Skin epidermis (tissue), 12 donors: ENCODE measurements around the gene SLC22A7.

Experiments used
- H3K27ac ChIP-seq, 21 experiments: fragments of 200-600 bp; sonication (generic) in 11 of 21; one replicate each; pipeline ENCODE4 v1.5.0; 2020; ENCODE audit warnings: mild to moderate bottlenecking in 3 of 21, inconsistent platforms in 2 of 21, moderate library complexity in 2 of 21
- H3K4me3 ChIP-seq, 7 experiments: fragments of 200-600 bp; sonication (generic) in 2 of 7; one replicate each; pipeline ENCODE4 v1.5.0; 2020; ENCODE audit warnings: inconsistent platforms in 2 of 7, mild to moderate bottlenecking in 2 of 7, moderate library complexity in 1 of 7

Gene SLC22A7

DNA sequence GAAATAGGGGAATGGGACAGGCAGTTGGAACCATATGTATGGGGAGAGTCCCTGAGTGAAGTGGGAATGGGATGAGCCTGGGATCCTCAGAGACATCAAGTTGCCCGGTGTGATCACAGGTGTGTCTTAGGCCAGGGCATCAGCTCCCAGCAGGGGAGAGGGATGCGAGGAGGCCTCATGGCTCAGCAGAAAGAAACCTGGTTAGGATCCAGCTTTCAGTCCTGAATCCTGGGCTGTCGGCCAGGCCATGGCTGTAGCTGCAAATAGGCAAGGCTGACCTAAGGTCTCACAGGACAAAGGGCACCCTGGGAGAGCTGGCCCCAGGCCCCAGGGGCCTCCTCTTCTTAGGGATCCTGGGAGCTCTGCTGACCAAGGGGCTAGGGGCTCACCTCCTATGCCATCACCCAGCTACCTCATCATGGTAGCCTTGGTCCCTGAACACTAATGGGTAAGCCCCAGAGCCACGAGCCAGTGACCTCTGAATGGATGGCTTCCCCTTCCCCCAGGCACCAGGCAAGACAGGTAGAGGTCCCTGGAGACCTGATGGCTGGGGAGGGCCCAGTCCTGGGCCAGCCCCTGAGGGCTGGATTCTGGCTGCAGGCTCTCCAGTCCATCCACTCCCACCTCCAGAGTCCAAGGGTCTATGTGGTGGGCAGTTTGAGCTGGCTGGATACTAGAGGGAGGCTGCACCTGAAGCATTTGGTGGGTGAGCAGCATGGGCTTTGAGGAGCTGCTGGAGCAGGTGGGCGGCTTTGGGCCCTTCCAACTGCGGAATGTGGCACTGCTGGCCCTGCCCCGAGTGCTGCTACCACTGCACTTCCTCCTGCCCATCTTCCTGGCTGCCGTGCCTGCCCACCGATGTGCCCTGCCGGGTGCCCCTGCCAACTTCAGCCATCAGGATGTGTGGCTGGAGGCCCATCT, at the start of gene SLC22A7:
SLC22A7 (plus strand) TSS at position 617 of the 921 bp plus-strand sequence; CDS start at position 716, 99 bp downstream.
- Histone ChIP-seq H3K27ac (no peak within 1 kb of the TSS), H3K4me3 (no peak within 1 kb of the TSS)

GRCh38 chr6:43248791-43249190, 49.3 kb upstream of the SLC22A7 start:
- Histone ChIP-seq H3K4me3 (no peak overlapping the region), H3K27ac (no peak overlapping the region)

DNA sequence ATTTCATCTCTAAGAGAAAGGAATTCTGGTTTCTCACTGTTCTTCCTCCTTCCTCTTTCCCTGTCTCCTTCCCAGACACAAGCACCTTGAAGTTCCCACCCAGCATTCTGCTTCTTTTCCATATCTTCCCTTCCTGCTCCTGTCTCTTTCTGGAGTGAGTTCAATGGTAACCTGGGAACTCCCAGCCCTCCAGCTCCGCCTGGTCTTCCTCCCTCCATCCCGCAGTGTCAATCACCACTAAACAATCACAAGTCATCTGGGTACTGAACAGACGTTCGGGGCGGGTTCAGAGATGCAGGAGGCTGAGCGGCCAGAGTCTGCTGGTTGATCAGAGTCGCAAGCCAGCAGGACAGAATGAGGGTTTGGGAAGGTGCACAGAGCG, 47.1 kb upstream of the SLC22A7 start:
- Histone ChIP-seq H3K4me3 (no peak overlapping the region), H3K27ac (no peak overlapping the region)

GRCh38 chr6:43253401-43253800, 44.7 kb upstream of the SLC22A7 start:
- Histone ChIP-seq H3K4me3 (no peak overlapping the region), H3K27ac (no peak overlapping the region)

DNA sequence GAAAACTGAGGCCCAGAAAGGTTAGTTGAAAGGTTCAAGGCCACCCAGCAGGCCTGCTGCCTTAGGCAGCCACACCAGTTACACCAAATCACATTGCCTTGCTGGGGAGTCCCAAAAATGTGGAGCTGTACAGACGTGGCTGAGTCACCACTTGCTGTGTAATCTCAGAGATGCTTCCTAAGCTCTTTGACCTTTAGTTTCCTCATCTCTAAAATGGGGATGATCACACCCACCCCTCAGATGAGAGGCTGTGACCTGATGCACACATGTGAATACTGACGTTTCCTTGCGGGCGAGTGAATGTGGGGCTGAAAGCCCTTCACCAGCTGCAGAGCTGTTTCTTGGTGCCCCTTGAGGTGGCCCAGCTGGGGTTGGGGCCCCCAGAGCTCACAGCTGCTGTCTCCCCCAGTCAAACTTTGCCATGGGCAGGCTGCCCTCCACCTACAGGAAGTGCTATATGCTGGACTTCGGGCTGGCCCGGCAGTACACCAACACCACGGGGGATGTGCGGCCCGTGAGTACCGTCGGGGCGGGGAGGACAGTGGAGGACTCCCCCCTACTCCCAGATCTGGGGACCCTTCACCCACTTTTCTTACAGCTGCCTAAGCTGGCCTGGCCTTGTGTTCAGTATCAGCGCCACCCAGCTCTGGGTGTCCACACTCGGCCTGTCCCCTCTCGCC, 43.8 kb upstream of the SLC22A7 start:
- no peak overlapping the region for H3K4me3 ChIP-seq
- H3K27ac ChIP-seq: no peak overlapping the region

- no peak overlapping the region for H3K4me3 ChIP-seq
Observed at GRCh38 chr6:43254846-43255245, 43.2 kb upstream of the SLC22A7 start.

DNA sequence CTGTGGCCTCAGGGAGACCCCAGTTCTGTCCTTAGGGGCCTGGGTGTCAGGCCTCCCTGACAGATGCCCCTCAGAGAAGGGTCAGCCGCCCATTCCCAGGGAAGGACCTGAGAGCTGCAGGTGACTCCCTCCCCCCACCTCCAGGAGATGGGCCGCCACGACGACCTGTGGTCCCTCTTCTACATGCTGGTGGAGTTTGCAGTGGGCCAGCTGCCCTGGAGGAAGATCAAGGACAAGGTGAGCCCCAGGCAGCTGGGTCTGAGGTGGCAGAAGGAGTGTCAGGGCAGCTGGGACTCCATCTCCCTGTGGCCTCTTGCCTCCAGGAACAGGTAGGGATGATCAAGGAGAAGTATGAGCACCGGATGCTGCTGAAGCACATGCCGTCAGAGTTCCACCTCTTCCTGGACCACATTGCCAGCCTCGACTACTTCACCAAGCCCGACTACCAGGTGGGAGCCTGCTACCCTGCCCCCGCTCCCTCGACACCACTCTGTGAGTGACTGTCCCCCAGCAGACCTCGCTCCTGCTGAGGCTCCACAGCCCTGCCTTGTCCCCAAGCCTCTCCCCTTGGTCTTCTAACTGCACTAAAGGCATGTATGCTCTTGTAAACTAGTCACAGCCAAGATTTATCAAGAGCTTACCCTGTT, 42.5 kb upstream of the SLC22A7 start:
- Histone ChIP-seq H3K4me3 (no peak overlapping the region), H3K27ac (no peak overlapping the region)

More at GRCh38 chr6:43254846-43255245, 43.2 kb upstream of the SLC22A7 start:
- no peak overlapping the region for H3K27ac ChIP-seq

GRCh38 chr6:43256670-43257366, 41.2 kb upstream of the SLC22A7 start:
- Histone ChIP-seq H3K27ac (no peak overlapping the region), H3K4me3 (no peak overlapping the region)

DNA sequence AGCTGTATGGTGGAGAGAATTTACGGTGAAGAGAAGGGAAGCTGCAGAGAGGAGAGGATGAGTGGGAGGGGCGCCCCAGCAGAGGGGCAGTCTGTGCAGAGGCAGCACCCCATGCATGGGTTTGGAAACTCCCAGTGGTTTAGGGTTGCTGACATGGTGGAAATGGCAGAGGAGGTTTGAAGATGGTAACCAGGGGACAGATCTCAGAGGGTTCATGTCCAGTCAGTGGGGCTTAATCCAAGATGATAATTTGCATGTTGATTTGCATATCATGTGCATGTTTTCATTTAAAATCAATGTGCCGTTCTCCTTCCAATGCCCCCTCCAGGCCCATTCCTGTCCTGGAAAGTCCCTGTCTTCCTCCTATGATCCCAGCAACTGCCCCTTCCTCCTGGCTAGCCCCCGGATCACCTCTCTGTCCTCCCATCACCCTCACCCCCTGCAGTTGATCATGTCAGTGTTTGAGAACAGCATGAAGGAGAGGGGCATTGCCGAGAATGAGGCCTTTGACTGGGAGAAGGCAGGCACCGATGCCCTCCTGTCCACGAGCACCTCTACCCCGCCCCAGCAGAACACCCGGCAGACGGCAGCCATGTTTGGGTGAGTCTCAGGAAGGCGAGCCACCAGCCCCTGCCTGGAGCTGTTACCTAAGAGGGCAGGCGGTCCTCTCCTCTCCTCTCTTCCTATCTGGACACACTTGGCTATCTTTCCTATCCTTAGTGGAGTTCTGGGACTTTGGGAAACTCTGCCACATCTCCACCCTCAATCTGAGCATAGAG, 40.5 kb upstream of the SLC22A7 start:
- Histone ChIP-seq H3K4me3 (no peak overlapping the region), H3K27ac (no peak overlapping the region)

GRCh38 chr6:43258180-43258579, 39.9 kb upstream of the SLC22A7 start:
- Histone ChIP-seq H3K27ac (no peak overlapping the region), H3K4me3 (no peak overlapping the region)

DNA sequence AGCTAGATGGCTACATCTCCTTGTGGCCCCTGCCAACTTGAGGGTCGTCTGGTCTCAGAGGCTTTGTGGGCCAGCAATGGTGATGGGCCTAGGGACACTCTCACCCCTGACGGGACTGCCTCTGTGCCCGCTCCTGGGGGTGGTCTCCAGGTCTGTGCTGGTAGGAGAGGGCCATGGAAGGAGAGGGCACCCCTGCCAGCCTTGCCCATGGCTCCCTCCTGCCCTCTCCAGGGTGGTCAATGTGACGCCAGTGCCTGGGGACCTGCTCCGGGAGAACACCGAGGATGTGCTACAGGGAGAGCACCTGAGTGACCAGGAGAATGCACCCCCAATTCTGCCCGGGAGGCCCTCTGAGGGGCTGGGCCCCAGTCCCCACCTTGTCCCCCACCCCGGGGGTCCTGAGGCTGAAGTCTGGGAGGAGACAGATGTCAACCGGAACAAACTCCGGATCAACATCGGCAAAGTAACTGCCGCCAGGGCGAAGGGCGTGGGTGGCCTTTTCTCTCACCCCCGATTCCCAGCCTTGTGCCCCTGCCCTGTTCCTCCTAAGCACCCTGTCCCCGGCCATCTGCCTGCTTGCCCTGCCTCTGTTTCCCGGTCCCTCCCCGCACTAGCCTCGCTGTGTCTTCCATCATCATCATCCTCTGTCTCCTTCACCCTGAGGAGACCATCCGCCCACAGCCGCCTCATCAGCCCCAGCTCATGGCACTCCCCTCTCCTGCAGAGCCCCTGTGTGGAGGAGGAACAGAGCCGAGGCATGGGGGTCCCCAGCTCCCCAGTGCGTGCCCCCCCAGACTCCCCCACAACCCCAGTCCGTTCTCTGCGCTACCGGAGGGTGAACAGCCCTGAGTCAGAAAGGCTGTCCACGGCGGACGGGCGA, 39.0 kb upstream of the SLC22A7 start:
- H3K4me3 ChIP-seq: no peak overlapping the region

DNA sequence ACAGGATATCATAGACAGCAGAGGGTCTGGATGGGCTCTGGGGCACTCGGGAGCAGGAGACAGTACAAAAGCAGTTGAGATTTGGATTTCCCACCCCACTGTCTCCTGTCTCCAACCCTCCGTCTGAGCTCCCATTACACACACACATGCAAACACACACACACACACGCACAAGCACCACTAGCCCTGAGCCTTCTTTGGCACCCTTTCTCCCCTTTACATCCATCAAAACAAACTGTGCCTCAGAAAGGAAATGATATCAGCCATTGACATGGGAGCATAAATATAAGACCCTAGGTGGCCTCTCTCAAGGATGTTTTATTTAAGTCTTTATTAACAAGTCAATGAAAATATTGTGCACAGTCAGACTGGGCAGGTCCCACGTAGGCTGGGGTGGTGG, 37.3 kb upstream of the SLC22A7 start:
- Histone ChIP-seq H3K27ac (no peak overlapping the region), H3K4me3 (no peak overlapping the region)

More for the DNA sequence above, 39.0 kb upstream of the SLC22A7 start:
- H3K27ac ChIP-seq: no peak overlapping the region

DNA sequence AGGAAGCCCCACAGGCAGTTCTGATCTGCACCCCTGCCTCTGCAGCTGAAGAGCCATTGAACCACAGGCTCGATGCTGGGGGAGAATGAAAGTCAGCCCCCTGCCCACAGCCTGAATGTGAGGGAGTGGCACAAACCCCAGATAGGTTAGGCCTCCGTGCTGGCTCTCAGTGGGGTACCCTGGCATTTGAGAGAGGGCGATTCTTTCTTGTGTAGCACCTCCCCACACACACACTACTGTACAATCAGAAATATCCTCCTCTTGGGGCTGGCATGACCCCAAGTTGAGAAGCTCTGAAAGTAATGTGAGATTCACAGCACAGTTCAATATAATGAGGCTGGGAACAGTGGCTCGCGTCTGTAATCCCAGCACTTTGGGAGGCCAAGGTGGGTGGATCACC, 36.9 kb upstream of the SLC22A7 start:
- Histone ChIP-seq H3K27ac (no peak overlapping the region), H3K4me3 (no peak overlapping the region)

DNA sequence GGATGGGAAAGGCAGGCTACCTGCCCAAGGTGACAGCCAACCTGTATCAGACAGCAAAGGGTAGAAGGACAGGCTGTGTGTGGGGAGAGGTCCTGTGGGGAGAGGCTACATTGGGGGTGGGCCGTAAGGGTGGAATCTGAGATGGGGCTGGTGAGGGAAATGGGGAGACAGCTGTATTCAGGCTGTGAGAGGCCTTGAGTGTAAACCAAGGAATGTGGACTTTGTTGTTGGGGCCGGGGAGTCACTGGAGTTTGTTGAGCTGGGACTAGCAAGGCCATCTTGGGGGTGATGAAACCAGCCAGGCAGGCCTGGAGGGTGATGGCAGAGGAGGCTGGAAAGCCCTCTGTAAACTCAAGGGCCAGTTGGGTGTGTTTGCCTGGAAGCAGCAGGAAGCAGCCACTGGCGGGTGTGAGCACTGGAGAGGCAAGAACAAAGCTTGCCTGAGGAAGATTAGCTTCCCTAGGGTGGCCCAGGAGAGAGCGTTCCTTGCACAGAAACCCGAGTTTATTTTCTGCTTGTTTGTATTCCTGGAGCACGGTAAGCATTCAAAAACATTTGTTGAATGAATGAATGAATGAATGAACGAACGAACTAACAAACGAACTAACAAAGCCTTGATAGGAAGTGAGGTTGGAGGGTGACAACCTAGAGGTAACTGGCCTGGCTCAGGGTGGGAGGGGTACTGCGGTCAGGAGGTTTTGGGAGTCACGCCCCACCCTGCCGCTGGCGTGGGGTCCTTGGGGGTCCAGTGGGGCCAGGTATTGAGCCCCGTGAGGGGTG, 35.9 kb upstream of the SLC22A7 start:
- Histone ChIP-seq H3K27ac (no peak overlapping the region), H3K4me3 (no peak overlapping the region)

DNA sequence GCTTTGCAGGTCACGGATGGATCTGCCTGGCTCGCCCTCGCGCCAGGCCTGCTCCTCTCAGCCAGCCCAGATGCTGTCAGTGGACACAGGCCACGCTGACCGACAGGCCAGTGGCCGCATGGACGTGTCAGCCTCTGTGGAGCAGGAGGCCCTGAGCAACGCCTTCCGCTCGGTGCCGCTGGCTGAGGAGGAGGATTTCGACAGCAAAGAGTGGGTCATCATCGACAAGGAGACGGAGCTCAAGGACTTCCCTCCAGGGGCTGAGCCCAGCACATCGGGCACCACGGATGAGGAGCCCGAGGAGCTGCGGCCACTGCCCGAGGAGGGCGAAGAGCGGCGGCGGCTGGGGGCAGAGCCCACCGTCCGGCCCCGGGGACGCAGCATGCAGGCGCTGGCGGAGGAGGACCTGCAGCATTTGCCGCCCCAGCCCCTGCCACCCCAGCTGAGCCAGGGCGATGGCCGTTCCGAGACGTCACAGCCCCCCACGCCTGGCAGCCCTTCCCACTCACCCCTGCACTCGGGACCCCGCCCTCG, 35.2 kb upstream of the SLC22A7 start:
- H3K27ac ChIP-seq: no peak overlapping the region
- H3K4me3 ChIP-seq: no peak overlapping the region

DNA sequence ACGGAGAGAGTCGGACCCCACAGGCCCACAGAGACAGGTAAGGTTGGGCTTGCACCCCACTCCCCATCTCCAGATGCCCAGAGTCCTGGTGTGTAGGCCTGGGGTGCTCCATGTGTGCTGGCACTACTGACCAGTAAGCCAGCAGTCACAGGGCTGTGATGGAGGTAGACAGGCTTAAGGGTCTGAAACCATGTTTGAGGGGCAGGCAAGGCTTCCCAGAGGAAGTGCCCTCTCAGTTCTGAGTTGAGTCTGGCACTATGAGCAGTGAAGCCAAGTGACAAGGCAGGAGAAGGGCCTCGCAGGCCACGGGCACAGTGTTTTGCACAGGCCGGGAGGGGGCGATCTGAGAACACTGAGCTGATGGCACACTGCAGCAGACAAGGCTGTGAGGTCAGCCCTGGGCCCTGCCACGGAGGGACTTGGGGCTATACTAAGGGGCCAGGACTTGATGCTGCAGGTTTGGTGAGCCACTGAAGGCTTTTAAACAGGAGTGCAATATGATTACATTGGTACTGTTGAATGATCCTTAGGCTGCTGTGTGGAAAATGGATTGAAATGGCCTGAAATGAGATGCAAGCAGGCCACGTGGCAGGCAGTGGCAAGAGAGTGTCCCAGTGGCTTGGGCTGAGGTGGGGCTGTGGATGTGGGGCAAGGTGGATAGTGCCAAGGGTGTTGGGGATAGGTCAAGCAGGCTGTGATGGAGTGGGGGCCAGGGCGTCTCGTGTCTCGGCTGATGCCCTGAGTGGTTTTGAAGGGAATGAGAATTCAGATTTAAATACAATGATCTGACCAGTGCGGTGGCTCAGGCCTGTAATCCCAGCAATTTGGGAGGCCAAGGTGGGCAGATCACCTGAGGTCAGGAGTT, 34.5 kb upstream of the SLC22A7 start:
- H3K4me3 ChIP-seq: no peak overlapping the region
- H3K27ac ChIP-seq: no peak overlapping the region
